Upper lobe of right lung (tissue), 1 donor: ENCODE measurements around the gene LRRC3. TPM values are rescaled to one million over a fixed set of nuclear protein-coding genes. Genes with fewer than 3 reads are reported as not detected.
"Not testable (repeated sequence)": the region's sequence is repeated elsewhere in the genome, so short reads cannot be mapped to it uniquely, and the experiment has no call there.

Experiments used
- ATAC-seq: fragments of 200-7000 bp; cut with Tn5 transposase; one replicate; pipeline ENCODE4 v1.9.1; 2020; ENCODE audit warnings: mild to moderate bottlenecking, moderate library complexity
- DNase-seq: peaks from one replicate; pipeline ENCODE4 v3.0.0-alpha.2; 2020
- H3K27ac ChIP-seq: fragments of 200-600 bp; one replicate; pipeline ENCODE4 v1.8.0; 2022
- H3K27me3 ChIP-seq: fragments of 200-600 bp; one replicate; pipeline ENCODE4 v1.8.0; 2022; ENCODE audit warnings: mild to moderate bottlenecking
- H3K36me3 ChIP-seq: fragments of 200-600 bp; one replicate; pipeline ENCODE4 v1.8.0; 2022
- H3K4me1 ChIP-seq: fragments of 200-600 bp; one replicate; pipeline ENCODE4 v1.8.0; 2022
- H3K4me3 ChIP-seq: fragments of 200-600 bp; one replicate; pipeline ENCODE4 v1.8.0; 2022; ENCODE audit warnings: mild to moderate bottlenecking
- H3K9me3 ChIP-seq: fragments of 200-600 bp; one replicate; pipeline ENCODE4 v1.8.0; 2022
- CTCF ChIP-seq: fragments of 200-600 bp; IDR thresholded peaks from one replicate; pipeline ENCODE4 v1.8.0; 2022; ENCODE audit warnings: antibody characterized with exemption
- intact Hi-C: fragments of 100-400 bp; cut with DNase I; formaldehyde crosslinking; loops from one replicate; pipeline ENCODE4 v1.11.0; 2022
- total RNA-seq: library from RNA; stranded (reverse); fragmentation: NEBNext Ultra II Directional; extraction: Animal tissue kit (Norgen Biotek cat#: 25700); gene quantifications from one replicate; pipeline ENCODE4 v1.2.1, GENCODE V29; 2021
- donor health status: DM: no; HTN: yes; CAD: no; lungs with severe emphysema.

The LRRC3 gene
- total RNA-seq, 1 donor from 2014 or later = 3.6 TPM

- H3K27ac ChIP-seq = no peak overlapping the region
- intact Hi-C loops = no loop called here
Measured at GRCh38 chr21:44413566-44414290, 41.6 kb upstream of the LRRC3 start.

GRCh38 chr21:44414291-44415072 is 40.8 kb upstream of the LRRC3 start:
- Histone ChIP-seq H3K36me3 (no peaks in the 10 kb centered on the region), H3K4me1 (no peaks in the 10 kb centered on the region), H3K9me3 (no peaks in the 10 kb centered on the region), H3K27me3 (no peaks in the 10 kb centered on the region), H3K4me3 (no peak overlapping the region), H3K27ac (no peak overlapping the region)
- ATAC-seq = no peak
- intact Hi-C loops = no loop called here
- TF ChIP-seq CTCF = no peak
- DNase-seq = peak; percentile 50

More at GRCh38 chr21:44413566-44414290, 41.6 kb upstream of the LRRC3 start:
- no peaks in the 10 kb centered on the region for H3K36me3 ChIP-seq
- H3K4me1 ChIP-seq = no peaks in the 10 kb centered on the region
- TF ChIP-seq CTCF = no peak
- ATAC-seq (no peak), DNase-seq (peak; percentile 38)
- H3K9me3 ChIP-seq = no peaks in the 10 kb centered on the region
- no peak overlapping the region for H3K4me3 ChIP-seq
- H3K27me3 ChIP-seq = no peaks in the 10 kb centered on the region

- H3K27me3 ChIP-seq = no peaks in the 10 kb centered on the region
- DNase-seq (peak; percentile 29), ATAC-seq (no peak)
- no peak for TF ChIP-seq CTCF
- H3K36me3 ChIP-seq = no peaks in the 10 kb centered on the region
- H3K9me3 ChIP-seq = no peaks in the 10 kb centered on the region
- no peak overlapping the region for H3K27ac ChIP-seq
- intact Hi-C loops = no loop called here
- no peak overlapping the region for H3K4me3 ChIP-seq
- no peaks in the 10 kb centered on the region for H3K4me1 ChIP-seq
Measured at GRCh38 chr21:44415073-44416025, 40.0 kb upstream of the LRRC3 start.

GRCh38 chr21:44416193-44416592 is 39.1 kb upstream of the LRRC3 start:
- intact Hi-C loops = no loop called here
- H3K27ac ChIP-seq = no peak overlapping the region
- DNase-seq = peak; percentile 18
- no peaks in the 10 kb centered on the region for H3K9me3 ChIP-seq
- ATAC-seq = no peak
- no peaks in the 10 kb centered on the region for H3K4me1 ChIP-seq
- no peak for TF ChIP-seq CTCF
- no peaks in the 10 kb centered on the region for H3K36me3 ChIP-seq
- H3K27me3 ChIP-seq = no peaks in the 10 kb centered on the region
- H3K4me3 ChIP-seq = no peak overlapping the region

- intact Hi-C loops, ATAC-seq: not testable (repeated sequence)
Measured at GRCh38 chr21:44417621-44418107, 37.6 kb upstream of the LRRC3 start.

More at GRCh38 chr21:44417621-44418107, 37.6 kb upstream of the LRRC3 start:
- H3K36me3 ChIP-seq, H3K27me3 ChIP-seq, H3K9me3 ChIP-seq, H3K27ac ChIP-seq, H3K4me3 ChIP-seq, H3K4me1 ChIP-seq: not testable (repeated sequence)
- DNase-seq = peak; percentile 50
